Breast epithelium (tissue), 3 donors: ENCODE results near the gene ARMC9.

Experiments
- CTCF ChIP-seq, 3 donors: fragments of 450-650 bp; IDR thresholded peaks; one replicate each; pipeline ENCODE4 v1.5.1; 2016 to 2017; ENCODE audit warnings: antibody characterized with exemption in 3 of 3, mild to moderate bottlenecking in 3 of 3, moderate library complexity in 3 of 3
- POLR2A ChIP-seq: fragments of 450-650 bp; IDR thresholded peaks from one replicate; pipeline ENCODE4 v1.6.1; 2016; ENCODE audit warnings: antibody characterized with exemption, mild to moderate bottlenecking, moderate library complexity

- TF ChIP-seq CTCF (IDR thresholded peaks at IDR 0.05) (no peak), POLR2A (no peak)
These were observed 22.4 kb upstream of the ARMC9 start for GRCh38 chr2:231176066-231176465.
